Sciatic nerve (tissue), 2 donors: ENCODE results near the gene HTT. TPM values are rescaled to one million over a fixed set of nuclear protein-coding genes. Genes with fewer than 3 reads are reported as not detected.
"Not testable (repeated sequence)": the region's sequence is repeated elsewhere in the genome, so short reads cannot be mapped to it uniquely, and the experiment has no call there.

Source experiments
- ATAC-seq: fragments of 200-7000 bp; cut with Tn5 transposase; one replicate; pipeline ENCODE4 v1.9.1; 2020; ENCODE audit warnings: mild to moderate bottlenecking, moderate library complexity
- DNase-seq: peaks from one replicate; pipeline ENCODE4 v3.0.0-alpha.2; 2020; ENCODE audit warnings: low spot score
- intact Hi-C: fragments of 100-400 bp; cut with DNase I; formaldehyde crosslinking; loops from one replicate; pipeline ENCODE4 v1.14.2; 2022
- total RNA-seq: library from RNA; stranded (reverse); fragmentation: NEBNext Ultra II Directional; extraction: Animal tissue kit (Norgen Biotek cat#: 25700); gene quantifications from one replicate; pipeline ENCODE4 v1.2.1, GENCODE V29; 2021
- donor health status: DM: no; HTN: no; CAD: no.
- donor health status: DM: no; HTN: no; CAD: no.

Gene HTT
- total RNA-seq, 1 donor from 2014 or later = 67.8 TPM

- intact Hi-C loops = no loop called here
- DNase-seq (no peak), ATAC-seq (no peak)
Observed at GRCh38 chr4:3137908-3138307, 63.4 kb downstream of the HTT start.

- DNase-seq = no peak
- intact Hi-C loops = no loop called here
- no peak for ATAC-seq
Observed at GRCh38 chr4:3145234-3145924, 70.9 kb downstream of the HTT start.

- ATAC-seq (no peak), DNase-seq (no peak)
- intact Hi-C loops = no loop called here
Observed at GRCh38 chr4:3148926-3149325, 74.4 kb downstream of the HTT start.

GRCh38 chr4:3151238-3151637 is 76.8 kb downstream of the HTT start:
- intact Hi-C loops, DNase-seq, ATAC-seq: not testable (repeated sequence)

- intact Hi-C loops = no loop called here
- ATAC-seq = no peak
- DNase-seq = no peak
Observed at GRCh38 chr4:3157366-3157765, 82.9 kb downstream of the HTT start.

- no peak for DNase-seq
- ATAC-seq = no peak
- intact Hi-C loops = no loop called here
Observed at GRCh38 chr4:3158841-3159240, 84.4 kb downstream of the HTT start.

GRCh38 chr4:3160438-3160837 is 86.0 kb downstream of the HTT start:
- ATAC-seq (no peak), DNase-seq (no peak)
- intact Hi-C loops = no loop called here

GRCh38 chr4:3161044-3161443 is 86.6 kb downstream of the HTT start:
- DNase-seq, intact Hi-C loops, ATAC-seq: not testable (repeated sequence)

- intact Hi-C loops, DNase-seq, ATAC-seq: not testable (repeated sequence)
Observed at GRCh38 chr4:3166434-3166833, 92.0 kb downstream of the HTT start.

- intact Hi-C loops = no loop called here
- DNase-seq (no peak), ATAC-seq (no peak)
Observed at GRCh38 chr4:3168029-3168428, 93.5 kb downstream of the HTT start.

- intact Hi-C loops = no loop called here
- no peak for ATAC-seq
Observed at GRCh38 chr4:3174371-3175338, 100.2 kb downstream of the HTT start.

GRCh38 chr4:3176367-3177229 is 102.1 kb downstream of the HTT start:
- DNase-seq = no peak
- intact Hi-C loops = no loop called here
- ATAC-seq = no peak

More at GRCh38 chr4:3174371-3175338, 100.2 kb downstream of the HTT start:
- no peak for DNase-seq

GRCh38 chr4:3177426-3177825 is 102.9 kb downstream of the HTT start:
- ATAC-seq = no peak
- intact Hi-C loops = no loop called here
- DNase-seq = no peak

- DNase-seq = no peak
- no peak for ATAC-seq
- intact Hi-C loops = no loop called here
Observed at GRCh38 chr4:3177905-3178304, 103.4 kb downstream of the HTT start.

- ATAC-seq (no peak), DNase-seq (no peak)
- intact Hi-C loops = no loop called here
Observed at GRCh38 chr4:3178351-3178750, 103.9 kb downstream of the HTT start.

- no peak for DNase-seq
- ATAC-seq = no peak
- intact Hi-C loops = no loop called here
Observed at GRCh38 chr4:3179126-3179706, 104.7 kb downstream of the HTT start.

- ATAC-seq (no peak), DNase-seq (no peak)
- intact Hi-C loops = no loop called here
Observed at GRCh38 chr4:3183008-3183407, 108.5 kb downstream of the HTT start.

- intact Hi-C loops = no loop called here
- no peak for ATAC-seq
- DNase-seq = no peak
Observed at GRCh38 chr4:3184725-3185124, 110.2 kb downstream of the HTT start.

- DNase-seq = no peak
- intact Hi-C loops = no loop called here
- ATAC-seq = no peak
Observed at GRCh38 chr4:3186609-3187008, 112.1 kb downstream of the HTT start.
